Measurements from ENCODE around the gene NUMBL. TPM values are rescaled to one million over a fixed set of nuclear protein-coding genes. Genes with fewer than 3 reads are reported as not detected.

Gene NUMBL
- total RNA-seq, 1 donor from 2014 or later = 48.4 TPM

Other genes starting within 250 kb of the NUMBL start
- 15.8 and 18.8 TPM in 2 replicates for gene SERTAD3, start 246.3 kb downstream of the NUMBL start, total RNA-seq
- 70.8 and 92.6 TPM in 2 replicates for gene BLVRB, start 224.9 kb downstream of the NUMBL start, total RNA-seq
- 1.4 TPM in 1 of 2 replicates, not detected in the other for gene SPTBN4, start 223.7 kb downstream of the NUMBL start, total RNA-seq
- gene SHKBP1, start 113.8 kb downstream of the NUMBL start, total RNA-seq = 91.0 and 91.4 TPM in 2 replicates
- 29.2 and 35.0 TPM in 2 replicates for gene LTBP4, start 89.3 kb downstream of the NUMBL start, total RNA-seq
- gene COQ8B, start 26.2 kb upstream of the NUMBL start, total RNA-seq = 10.2 and 16.1 TPM in 2 replicates
- gene ITPKC, start 26.5 kb upstream of the NUMBL start, total RNA-seq = 22.5 and 24.9 TPM in 2 replicates
- 5.7 and 6.7 TPM in 2 replicates for gene ACTMAP, start 59.8 kb upstream of the NUMBL start, total RNA-seq
- 64.5 and 85.2 TPM in 2 replicates for gene SNRPA, start 60.6 kb upstream of the NUMBL start, total RNA-seq
- not detected in 2 replicates for gene MIA, start 84.9 kb upstream of the NUMBL start, total RNA-seq
- 39.1 and 40.1 TPM in 2 replicates for gene RAB4B, start 87.6 kb upstream of the NUMBL start, total RNA-seq
- 93.6 and 120 TPM in 2 replicates for gene EGLN2, start 108.5 kb upstream of the NUMBL start, total RNA-seq
- gene CYP2A6, start 159.8 kb upstream of the NUMBL start, total RNA-seq = not detected in 2 replicates
- gene CYP2A7, start 191.6 kb upstream of the NUMBL start, total RNA-seq = not detected in 2 replicates

Measured in glomerular endothelial cell (primary cell).